Subcutaneous adipose tissue (tissue), 4 donors: ENCODE results near the gene MAB21L4. TPM values are rescaled to one million over a fixed set of nuclear protein-coding genes. Genes with fewer than 3 reads are reported as not detected.

Experiments used
- CTCF ChIP-seq: fragments of 450-650 bp; IDR thresholded peaks from one replicate; pipeline ENCODE4 v1.5.1; 2016; ENCODE audit warnings: low read depth, mild to moderate bottlenecking, control low read depth, antibody characterized with exemption, moderate library complexity
- total RNA-seq, 4 donors: library from RNA; depleted of rRNA; stranded (reverse); fragments of >200 nt; gene quantifications; one replicate each; pipeline ENCODE4 v1.1.0, GENCODE V29; 2016

The MAB21L4 gene
- total RNA-seq, 4 donors from 2014 or later = not detected

- no peak for TF ChIP-seq CTCF
Measured at GRCh38 chr2:240928476-240929363, 32.8 kb upstream of the MAB21L4 start.

GRCh38 chr2:240927390-240927781 lies 31.4 kb upstream of the MAB21L4 start:
- TF ChIP-seq CTCF = no peak

- no peak for TF ChIP-seq CTCF
Measured at GRCh38 chr2:240926516-240927389, 30.8 kb upstream of the MAB21L4 start.

- no peak for TF ChIP-seq CTCF
Measured at GRCh38 chr2:240925568-240926515, 29.9 kb upstream of the MAB21L4 start.

GRCh38 chr2:240925191-240925567 lies 29.2 kb upstream of the MAB21L4 start:
- TF ChIP-seq CTCF = no peak

- no peak for TF ChIP-seq CTCF
Measured at GRCh38 chr2:240922982-240923537, 27.1 kb upstream of the MAB21L4 start.
